Colon (tissue), 2 donors: ENCODE measurements around the gene MYLK2.

ENCODE experiments used
- FAIRE-seq: peaks from 2 replicates; lab custom pipeline; 2012; peaks lifted over from hg19 to GRCh38; lab: Jason Lieb, UNC
- donor health status: control.
- donor health status: control.

MYLK2 gene

GRCh38 chr20:31857861-31858759 is 39.0 kb downstream of the MYLK2 start:
- no peak for FAIRE-seq

DNA sequence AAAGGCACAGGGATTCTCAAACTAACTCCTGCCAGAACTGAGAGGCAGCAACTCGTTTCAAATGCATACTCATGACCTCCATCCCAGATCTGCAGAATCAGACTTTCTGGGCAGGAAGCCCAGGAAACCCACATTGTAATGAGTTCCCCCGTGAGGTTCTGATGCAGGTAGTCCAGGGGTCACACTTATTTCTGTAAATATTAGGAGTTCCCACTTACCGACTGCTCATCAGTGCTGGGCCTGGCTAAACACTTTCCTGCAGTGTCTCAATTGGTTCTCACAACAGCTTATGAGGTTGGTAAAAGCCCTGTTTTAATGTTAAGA is 39.6 kb downstream of the MYLK2 start:
- no peak for FAIRE-seq

DNA sequence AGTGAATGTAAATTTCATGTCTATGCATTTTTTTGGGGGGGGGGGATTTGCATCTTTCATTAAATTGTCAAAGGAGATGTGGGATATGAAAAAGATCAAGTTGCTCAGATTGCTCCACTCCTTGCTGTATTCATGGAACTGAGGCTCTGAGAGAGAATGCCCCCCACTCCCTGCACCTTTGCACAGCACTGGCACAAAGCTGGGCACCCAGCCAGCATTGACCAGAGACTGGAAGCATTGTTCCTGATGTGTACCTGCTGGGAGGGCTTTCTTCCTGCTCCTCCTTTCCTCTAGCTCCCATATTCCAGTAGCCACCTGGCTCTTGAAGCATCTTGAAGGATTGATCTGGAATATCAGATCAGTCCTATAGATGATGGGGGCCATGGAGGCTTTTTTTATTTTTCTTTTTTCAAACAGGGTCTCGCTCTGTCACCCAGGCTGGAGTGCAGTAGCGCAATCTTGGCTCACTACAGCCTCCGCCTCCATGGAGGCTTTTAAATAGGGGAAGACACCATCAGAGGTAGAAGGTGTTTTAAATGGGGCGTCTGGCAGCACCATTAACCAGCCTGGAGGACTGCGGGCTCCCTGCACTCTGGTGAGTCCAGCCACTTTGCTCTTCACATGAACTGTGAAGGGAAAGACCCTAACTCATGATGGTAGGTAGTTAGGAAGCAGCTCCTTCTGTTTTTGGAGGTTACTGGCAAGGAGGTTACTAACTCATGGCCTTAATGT is 40.3 kb downstream of the MYLK2 start:
- no peak for FAIRE-seq

- FAIRE-seq, result no peak
These were observed 40.8 kb downstream of the MYLK2 start for GRCh38 chr20:31859998-31860380.

GRCh38 chr20:31860390-31861134 is 41.4 kb downstream of the MYLK2 start:
- FAIRE-seq, result no peak

GRCh38 chr20:31861135-31861384 is 41.9 kb downstream of the MYLK2 start:
- FAIRE-seq, result no peak

DNA sequence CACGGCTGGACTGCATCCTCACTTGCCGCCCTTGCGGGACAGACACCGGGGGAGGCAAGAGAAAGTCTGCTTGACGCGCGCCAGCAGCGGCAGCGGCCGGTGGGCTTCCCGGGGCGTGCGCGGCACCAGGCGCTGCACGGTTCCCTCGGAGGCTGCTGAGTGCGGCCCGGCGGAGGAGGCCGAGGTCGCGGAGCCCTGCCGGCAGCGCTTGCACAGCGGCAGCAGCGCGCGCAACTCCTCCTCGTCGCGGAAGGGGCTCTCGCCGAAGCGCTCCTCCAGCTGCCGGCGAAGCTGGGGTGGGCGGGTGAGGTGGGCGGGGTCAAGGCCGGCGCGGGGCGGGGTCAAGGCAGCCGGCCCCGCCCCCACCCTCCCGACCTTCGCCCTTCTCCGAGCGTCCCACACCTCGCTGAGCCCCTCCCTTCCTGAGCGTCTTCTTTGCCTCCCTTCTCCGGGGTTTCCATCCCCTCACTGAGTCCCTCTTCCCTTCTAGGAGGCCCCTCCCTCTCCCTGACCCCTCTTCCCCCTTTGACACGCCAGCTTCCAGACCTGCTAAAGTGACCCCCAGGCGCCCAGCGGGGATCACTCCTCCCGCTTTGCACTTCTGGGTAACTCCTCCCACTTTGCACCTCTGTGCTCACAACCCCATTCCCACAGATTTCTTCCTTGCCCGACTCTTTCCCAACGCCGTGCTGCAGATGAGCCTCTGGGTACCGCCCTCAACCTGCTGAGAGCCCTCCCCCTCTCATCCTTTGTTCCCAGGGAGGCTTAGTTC is 42.4 kb downstream of the MYLK2 start:
- no peak for FAIRE-seq

- FAIRE-seq, result no peak
These were observed 43.0 kb downstream of the MYLK2 start for GRCh38 chr20:31862157-31862470.

- no peak for FAIRE-seq
These were observed 43.4 kb downstream of the MYLK2 start for GRCh38 chr20:31862506-31862905.

- no peak for FAIRE-seq
These were observed 44.3 kb downstream of the MYLK2 start for GRCh38 chr20:31863296-31864085.

DNA sequence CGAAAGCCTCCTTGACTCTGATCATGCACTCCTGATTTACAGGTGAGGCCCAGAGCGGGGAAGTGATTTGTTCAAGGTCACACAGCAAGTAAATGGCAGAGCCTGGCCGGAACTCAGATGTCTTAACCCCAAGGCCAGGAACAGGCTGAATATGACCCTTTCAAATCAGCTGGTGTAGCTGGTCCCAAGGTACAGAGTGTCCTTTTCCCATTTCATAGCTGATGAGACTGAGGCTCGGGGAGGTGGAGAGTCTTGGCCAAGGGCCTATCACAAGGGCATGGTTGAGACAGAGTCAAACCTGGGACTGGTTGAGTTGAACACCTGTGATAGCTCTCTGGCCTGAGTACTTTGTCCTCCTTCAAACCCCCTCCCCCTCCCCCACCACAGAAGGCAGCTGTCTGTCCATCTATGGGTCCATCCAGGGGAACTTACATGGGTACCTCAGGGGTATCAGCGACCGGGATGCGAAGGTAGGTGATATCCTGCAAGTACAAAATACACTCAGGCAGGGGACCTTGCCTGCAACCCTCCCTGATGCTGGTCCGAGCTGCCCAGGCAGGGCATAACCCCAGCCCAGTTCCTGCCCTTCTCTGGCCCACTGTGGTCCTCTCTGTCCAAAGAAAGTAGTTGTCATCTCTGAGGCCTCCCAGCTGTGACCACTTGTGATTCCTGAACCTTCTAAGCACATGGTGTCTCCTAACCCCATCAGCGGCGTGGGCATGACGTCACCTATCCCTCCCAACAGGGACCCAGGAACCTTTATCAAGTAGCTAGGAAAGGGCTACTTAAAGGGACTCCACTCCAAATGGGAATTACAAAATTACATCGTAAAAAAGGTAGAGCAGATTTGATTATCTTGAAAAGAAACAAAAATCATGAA is 45.6 kb downstream of the MYLK2 start:
- FAIRE-seq, result no peak

DNA sequence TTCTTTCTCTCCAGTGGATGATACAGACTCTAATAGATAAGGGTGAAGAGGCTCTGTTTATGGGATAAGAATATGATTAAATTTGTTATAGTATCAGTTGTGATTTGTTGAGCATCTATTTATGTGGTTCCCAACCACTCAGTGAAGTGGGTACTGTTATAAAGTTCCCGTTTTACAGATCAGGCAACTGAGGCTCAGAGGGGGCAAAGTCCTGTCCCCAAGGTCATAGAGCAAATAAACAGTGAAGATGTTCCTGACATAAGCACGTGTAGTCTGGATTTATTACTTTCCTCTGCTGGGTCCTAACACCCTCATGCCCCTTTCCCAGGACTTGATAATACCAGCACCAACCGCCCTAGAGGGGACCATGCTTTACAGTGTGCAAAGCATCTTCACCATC is 47.1 kb downstream of the MYLK2 start:
- FAIRE-seq, result no peak

GRCh38 chr20:31868853-31869672 is 49.9 kb downstream of the MYLK2 start:
- no peak for FAIRE-seq

DNA sequence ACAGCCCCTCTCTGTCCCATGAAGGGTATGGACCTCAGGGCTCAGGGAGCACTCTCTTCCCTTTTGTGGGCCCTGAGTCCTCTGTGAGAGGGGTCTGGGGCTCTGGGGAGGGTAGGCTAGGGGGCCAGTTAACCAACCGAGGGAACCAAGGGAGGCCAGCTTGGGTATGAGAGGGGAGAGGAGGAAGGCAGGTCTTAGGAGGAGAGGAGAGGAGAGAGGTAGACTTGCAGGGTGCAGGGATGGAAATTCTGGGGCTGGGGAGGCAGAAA is 50.5 kb downstream of the MYLK2 start:
- no peak for FAIRE-seq

- no peak for FAIRE-seq
These were observed 51.0 kb downstream of the MYLK2 start, which contains the start of the genes DUSP15 and TTLL9 for GRCh38 chr20:31869942-31870725. DUSP15 (minus strand) TSS chr20:31870527; CDS start chr20:31870337, 190 bp downstream. TTLL9 (plus strand) TSS chr20:31870634; CDS start chr20:31871127, 493 bp downstream.

- FAIRE-seq, result no peak
These were observed 51.8 kb downstream of the MYLK2 start for GRCh38 chr20:31870726-31871617.

DNA sequence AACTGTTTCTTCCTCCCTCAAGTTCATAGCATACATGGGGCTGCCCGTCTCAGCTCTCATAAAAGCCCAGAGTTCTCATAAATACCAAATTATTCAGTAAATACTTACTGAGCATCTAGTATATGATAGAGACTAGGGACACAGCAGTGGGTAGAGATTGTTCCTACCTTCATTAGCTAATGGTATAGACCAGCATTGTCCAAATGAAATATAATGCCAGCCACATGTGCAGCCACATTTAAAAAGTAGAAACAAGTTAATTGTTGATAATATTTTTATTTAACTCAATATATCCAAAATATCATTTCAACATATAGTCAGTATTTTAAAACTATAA is 52.4 kb downstream of the MYLK2 start:
- FAIRE-seq, result no peak

DNA sequence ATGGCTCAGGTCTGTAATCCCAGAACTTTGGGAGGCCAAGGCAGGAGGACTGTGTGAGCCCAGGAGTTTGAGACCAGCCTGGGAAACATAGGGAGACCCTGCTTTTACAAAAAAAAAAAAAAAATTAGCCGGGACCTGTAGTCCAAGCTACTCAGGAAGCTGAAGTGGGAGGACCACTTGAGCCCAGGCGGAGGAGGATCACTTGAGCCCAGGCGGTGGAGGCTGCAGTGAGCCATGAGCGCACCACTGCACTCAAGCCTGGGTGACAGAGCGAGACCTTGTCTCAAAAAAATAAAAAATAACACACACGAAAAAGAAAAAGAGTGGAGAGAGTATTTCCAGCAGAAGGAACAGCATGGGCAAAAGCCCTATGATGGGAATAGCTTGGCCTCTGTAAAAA is 53.2 kb downstream of the MYLK2 start:
- FAIRE-seq, result no peak
